Thoracic aorta (tissue), 2 donors: ENCODE results near the gene UBC. TPM values are rescaled to one million over a fixed set of nuclear protein-coding genes. Genes with fewer than 3 reads are reported as not detected.
A peak's percentile ranks its signal among the peaks of the same experiment; 100 is the strongest.

Experiments
- ATAC-seq: fragments of 150-250 bp; one replicate; pipeline ENCODE4 v1.8.0; 2017; ENCODE audit warnings: low read depth; ENCODE audit not compliant: insufficient number of reproducible peaks, low FRiP score
- DNase-seq: peaks from one replicate; pipeline ENCODE4 v3.0.0-alpha.2; 2020; ENCODE audit warnings: low spot score
- H3K27ac ChIP-seq, 2 donors: fragments of 200-600 bp; sonication (generic); 1 replicate in 1 of 2; 2 replicates in 1 of 2; pipeline ENCODE4 v1.5.1; 2016; ENCODE audit warnings: mild to moderate bottlenecking in 2 of 2, moderate library complexity in 2 of 2
- H3K27me3 ChIP-seq: fragments of 200-600 bp; sonication (generic); replicated peaks from 2 replicates; pipeline ENCODE4 v1.6.0; 2016; ENCODE audit warnings: mild to moderate bottlenecking; ENCODE audit not compliant: insufficient read depth
- H3K36me3 ChIP-seq: fragments of 200-600 bp; sonication (generic); one replicate; pipeline ENCODE4 v1.5.1; 2016
- H3K4me1 ChIP-seq, 2 donors: fragments of 200-600 bp; sonication (generic); 1 replicate in 1 of 2; 2 replicates in 1 of 2; pipeline versions ENCODE4 v1.5.1 to v1.6.0; 2016; ENCODE audit warnings: low read depth in 2 of 2, mild to moderate bottlenecking in 1 of 2; ENCODE audit not compliant: control insufficient read depth in 1 of 2
- H3K4me3 ChIP-seq: fragments of 200-600 bp; sonication (generic); 2 replicates; pipeline ENCODE4 v1.5.1; 2016; ENCODE audit warnings: mild to moderate bottlenecking
- H3K9me3 ChIP-seq: fragments of 200-600 bp; sonication (generic); 2 replicates; pipeline ENCODE4 v1.5.1; 2016
- total RNA-seq, 2 donors: library from RNA; depleted of rRNA; stranded (reverse); fragments of >200 nt; gene quantifications; one replicate each; pipeline versions ENCODE4 v1.1.0 to v1.2.3, GENCODE V29; 2016
- TF ChIP-seq, protein P1 (sequence below): fragments of 200-600 bp; sonication (generic); IDR thresholded peaks from one replicate; pipeline ENCODE4 v1.5.1; 2019; ENCODE audit warnings: antibody characterized with exemption

The UBC gene
- total RNA-seq, 2 donors from 2014 or later, result 1,069 to 1,422 TPM

DNA sequence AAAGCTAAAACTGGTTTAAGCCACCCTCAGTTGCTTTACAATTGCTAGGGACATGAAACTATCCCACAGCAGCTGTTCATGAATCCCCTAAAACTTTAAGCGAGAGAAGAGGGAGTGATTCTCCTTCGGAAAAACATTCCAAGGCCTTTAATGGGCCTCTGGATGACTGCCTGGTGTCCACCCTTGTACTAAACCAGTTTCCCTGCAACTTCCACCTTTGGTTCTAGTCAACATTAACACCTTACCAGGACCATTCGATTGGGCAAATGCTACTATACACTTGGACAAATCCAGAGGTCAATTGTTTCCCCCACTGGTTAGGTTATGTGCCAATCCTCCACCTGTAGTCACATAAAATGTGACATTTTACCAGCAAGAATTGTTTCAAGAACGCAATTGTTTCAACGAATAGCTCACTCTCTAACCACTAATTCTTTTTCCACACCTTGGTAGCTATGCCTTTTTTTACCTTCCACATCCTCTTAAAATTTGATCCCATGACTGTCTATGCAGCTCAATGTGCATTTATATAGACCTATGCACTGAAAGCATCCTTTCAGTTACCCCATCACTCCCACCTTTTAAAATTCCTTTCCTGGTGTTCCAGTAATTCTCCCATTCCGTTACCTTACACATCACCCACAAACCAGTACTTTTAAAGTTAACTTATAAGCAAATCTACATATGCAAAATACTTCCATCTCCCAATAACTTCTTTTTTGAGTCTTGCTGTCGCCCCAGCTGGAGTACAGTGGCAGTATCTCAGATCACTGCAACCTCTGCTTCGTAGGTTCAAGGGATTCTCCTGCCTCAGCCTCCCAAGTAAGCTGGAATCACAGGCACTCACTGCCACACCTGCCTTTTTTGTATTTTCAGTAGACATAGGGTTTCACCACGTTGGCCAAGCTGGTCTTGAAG, 3.6 kb downstream of the UBC start:
- peak overlapping the region; percentile 1 to 11 for H3K27ac ChIP-seq
- H3K4me3 ChIP-seq, result peak overlapping the region; percentile 66
- TF ChIP-seq, protein P1, sequence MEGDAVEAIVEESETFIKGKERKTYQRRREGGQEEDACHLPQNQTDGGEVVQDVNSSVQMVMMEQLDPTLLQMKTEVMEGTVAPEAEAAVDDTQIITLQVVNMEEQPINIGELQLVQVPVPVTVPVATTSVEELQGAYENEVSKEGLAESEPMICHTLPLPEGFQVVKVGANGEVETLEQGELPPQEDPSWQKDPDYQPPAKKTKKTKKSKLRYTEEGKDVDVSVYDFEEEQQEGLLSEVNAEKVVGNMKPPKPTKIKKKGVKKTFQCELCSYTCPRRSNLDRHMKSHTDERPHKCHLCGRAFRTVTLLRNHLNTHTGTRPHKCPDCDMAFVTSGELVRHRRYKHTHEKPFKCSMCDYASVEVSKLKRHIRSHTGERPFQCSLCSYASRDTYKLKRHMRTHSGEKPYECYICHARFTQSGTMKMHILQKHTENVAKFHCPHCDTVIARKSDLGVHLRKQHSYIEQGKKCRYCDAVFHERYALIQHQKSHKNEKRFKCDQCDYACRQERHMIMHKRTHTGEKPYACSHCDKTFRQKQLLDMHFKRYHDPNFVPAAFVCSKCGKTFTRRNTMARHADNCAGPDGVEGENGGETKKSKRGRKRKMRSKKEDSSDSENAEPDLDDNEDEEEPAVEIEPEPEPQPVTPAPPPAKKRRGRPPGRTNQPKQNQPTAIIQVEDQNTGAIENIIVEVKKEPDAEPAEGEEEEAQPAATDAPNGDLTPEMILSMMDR, result no peak
- H3K27me3 ChIP-seq, result no peaks in the 10 kb centered on the region
- H3K36me3 ChIP-seq, result peaks cover 21% of the 10 kb centered on the region
- H3K4me1 ChIP-seq, result peaks cover 18 to 36% of the 10 kb centered on the region in 2 donors
- ATAC-seq, result no peak
- no peak for DNase-seq
- H3K9me3 ChIP-seq, result no peaks in the 10 kb centered on the region

DNA sequence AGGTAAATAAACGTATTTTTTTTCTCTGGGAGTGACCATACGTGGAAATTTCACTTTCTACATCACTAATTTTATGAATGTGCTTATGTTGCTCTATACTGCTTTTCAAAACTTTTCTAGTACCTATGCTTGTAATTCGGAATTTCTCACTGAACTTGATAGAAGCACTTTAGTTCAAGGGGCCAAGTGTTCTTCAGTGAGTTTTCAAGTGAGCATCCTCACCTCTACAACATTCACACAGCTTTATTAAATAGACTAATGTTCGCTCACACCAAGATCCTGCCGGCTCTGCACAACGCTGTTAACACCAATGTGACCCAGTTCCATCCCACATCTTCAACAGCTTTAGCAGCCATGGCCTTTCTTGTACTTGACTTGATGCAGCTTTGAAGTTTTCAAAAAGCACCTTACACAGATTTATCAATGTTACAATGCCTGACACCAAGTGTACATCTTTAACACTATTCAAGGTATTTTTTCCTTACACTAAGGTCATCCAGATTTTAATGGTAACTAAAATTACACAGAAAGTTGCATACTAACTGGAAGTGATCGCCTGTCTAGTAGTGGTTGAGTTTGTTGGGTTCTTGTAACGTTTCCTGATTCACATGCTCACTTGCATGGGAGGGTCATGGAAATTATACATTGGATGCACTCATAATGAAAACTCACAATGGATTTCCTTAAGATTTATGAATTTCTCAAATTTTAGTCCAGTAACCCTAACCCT, 4.5 kb downstream of the UBC start:
- peaks cover 18 to 35% of the 10 kb centered on the region in 2 donors for H3K4me1 ChIP-seq
- TF ChIP-seq, protein P1, result no peak
- H3K27me3 ChIP-seq, result no peaks in the 10 kb centered on the region

GRCh38 chr12:124906606-124907261, 7.7 kb downstream of the UBC start:
- H3K27ac ChIP-seq, result peak overlapping the region in 1 of 2 donors; percentile 27

More for the DNA sequence above, 4.5 kb downstream of the UBC start:
- ATAC-seq (no peak), DNase-seq (no peak)
- H3K27ac ChIP-seq, result peak overlapping the region in 1 of 2 donors; percentile 18
- peak overlapping the region; percentile 66 for H3K4me3 ChIP-seq
- H3K9me3 ChIP-seq, result no peaks in the 10 kb centered on the region
- H3K36me3 ChIP-seq, result peaks cover 21% of the 10 kb centered on the region

DNA sequence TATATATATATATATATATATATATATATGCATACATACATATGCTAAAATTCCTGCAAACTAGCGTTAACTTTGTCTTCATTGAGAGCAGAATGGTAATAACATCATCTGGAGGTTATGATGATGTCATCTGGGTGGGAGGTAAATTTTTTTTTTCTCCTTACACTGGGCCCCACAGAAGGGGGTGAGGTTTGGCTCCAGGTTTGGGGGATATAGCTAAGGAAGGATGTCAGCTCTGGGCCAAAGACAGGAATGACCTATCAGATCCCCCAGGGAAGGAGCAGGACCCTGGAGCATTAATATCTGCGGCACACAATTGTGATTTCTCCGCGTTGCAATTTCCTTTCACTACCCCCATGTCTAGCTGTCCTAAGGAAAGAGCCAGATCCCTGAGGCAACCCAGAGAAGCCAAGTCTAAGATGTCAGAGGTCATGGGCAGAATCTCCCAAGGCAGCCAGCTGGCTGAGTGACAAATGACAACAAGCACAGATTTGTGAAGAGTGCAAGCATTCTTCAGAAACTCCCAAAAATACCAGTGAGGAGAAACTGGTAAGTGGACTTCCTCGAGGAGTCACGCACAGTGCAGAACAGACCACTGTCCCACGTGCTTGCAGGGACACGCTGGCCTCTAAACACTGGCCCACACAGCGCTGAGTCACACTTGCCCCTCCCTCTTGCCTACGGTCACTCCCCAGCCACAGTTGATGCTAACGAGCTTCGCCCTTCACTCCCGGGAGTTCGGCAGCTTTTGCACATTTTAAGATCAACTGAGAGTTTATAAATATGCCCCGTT, 9.9 kb downstream of the UBC start:
- Histone ChIP-seq H3K4me1 (peaks cover 9 to 12% of the 10 kb centered on the region in 2 donors), H3K4me3 (peak overlapping the region; percentile 40), H3K27me3 (no peaks in the 10 kb centered on the region), H3K36me3 (no peaks in the 10 kb centered on the region), H3K9me3 (no peaks in the 10 kb centered on the region), H3K27ac (peak overlapping the region; percentile 73 to 75)
- DNase-seq, result peak; percentile 80
- ATAC-seq, result peak; percentile 74
- TF ChIP-seq, protein P1, result no peak

More at GRCh38 chr12:124906606-124907261, 7.7 kb downstream of the UBC start:
- no peaks in the 10 kb centered on the region for H3K27me3 ChIP-seq
- ATAC-seq (peak; percentile 52), DNase-seq (peak; percentile 68)
- peaks cover 23 to 28% of the 10 kb centered on the region in 2 donors for H3K4me1 ChIP-seq
- H3K4me3 ChIP-seq, result no peak overlapping the region
- no peaks in the 10 kb centered on the region for H3K9me3 ChIP-seq
- TF ChIP-seq, protein P1, result peak; percentile 97
- H3K36me3 ChIP-seq, result peaks cover 6% of the 10 kb centered on the region
